ENCODE data around the gene CCDC185.

The CCDC185 gene

DNA sequence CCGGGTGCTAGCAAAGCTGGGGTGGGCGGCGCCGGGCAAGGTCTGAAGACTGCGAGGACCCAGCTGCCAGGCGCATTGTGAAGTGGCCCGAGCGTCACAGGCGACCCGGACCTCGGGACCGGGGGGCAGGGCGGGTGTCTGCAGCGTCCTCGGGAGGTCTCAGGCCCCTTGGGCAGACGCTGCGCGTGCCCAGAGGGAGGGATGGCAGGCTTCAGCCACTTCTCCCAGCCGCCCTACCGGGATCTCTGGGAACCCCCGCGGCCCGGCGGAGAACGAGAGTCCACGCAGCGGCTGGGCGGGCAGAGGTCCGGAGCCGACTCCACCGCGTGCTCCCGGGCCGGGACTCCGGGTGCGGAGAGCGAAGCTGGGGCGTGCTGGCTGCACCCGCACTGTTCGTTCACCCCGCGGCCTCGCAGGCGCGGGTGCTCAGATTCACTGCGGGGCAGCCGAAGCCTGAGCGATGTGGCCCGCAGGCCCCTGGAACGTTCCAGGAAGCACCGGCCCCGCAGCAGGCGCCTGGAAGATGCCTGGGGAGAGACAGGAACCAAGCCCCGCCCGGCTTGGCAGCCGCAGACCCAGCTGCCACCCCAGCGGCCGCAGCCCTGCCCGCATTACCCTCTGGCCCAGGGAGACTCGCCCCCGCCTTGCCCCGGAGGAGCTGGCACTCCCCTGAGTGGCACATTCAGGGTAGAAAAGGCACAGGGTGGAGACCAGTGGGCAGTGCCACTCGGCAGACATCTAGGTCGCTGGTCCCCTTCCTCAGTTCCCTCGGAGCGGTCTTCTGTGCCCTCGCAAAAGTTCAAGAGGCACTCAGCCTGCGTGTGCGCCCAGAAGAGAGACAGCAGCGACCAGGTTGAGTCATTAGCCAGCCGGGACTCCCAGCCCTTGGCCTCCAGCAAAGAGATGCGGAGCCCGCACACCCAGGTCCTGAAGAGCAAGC, at the start of gene CCDC185:
CCDC185 (plus strand) TSS at position 141 of the 940 bp plus-strand sequence; CDS start at position 202, 61 bp downstream.
- no peak for DNase-seq (ENCODE audit: extremely low read depth in 1 of 2, low read depth in 1 of 2)

DNA sequence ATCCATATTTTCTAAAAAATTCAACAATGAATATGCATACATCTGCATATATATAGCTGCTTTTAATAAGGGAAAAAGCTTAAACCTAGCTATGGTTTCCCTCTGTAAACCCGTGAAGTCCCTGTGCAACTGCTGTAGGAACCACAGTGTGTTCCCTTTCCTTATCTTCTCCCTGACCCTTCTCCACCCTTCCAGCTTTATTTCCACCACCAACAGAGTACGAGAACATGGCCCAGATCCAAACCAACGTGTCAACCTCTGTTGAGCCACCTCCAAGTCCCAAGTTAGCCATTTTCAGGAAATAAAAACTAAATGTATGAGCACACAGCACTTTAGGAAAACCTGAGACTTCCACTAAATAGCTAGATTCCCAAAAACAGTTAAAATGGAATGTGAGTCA, 49.5 kb upstream of the CCDC185 start:
- DNase-seq (ENCODE audit: extremely low read depth in 1 of 2, low read depth in 1 of 2) = no peak

DNA sequence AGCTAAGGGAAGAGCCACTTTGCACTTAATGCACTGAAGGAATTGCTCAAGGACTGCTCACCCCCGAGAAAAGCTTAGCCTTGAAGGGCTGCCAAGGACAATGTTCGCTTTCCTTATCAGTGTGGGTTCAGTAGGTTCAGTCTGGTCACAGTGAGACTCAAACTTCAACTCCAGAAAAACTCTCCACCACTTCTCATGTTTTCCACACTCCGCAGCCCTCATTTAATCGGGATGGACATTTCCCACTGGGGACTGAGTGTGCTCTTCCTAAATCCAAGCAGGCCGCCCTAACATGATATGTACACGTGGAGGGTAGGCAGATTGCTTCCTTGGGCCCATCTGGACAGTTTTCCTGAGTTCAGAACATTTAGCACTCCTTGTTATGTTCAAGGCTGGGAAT, 48.7 kb upstream of the CCDC185 start:
- no peak for DNase-seq (ENCODE audit: extremely low read depth in 1 of 2, low read depth in 1 of 2)

DNA sequence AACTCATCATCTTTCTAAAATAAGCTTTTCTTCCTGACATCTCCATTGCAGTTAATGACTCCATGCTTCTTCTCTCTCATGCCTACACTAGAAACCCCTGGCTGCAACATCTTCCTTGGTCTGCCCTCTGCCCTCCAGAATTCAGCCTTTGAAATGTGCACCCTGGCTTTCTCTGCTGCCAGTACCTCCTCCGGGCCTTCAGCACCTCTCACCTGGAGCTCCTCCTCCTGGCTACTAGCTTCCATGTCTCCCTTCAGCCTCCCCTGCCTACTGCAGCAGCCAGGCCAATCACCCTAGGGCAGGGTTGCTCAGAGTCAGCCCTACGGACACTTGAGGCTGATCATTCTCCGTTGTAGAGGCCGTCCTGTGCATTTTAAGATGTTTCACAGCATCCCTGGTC, 47.5 kb upstream of the CCDC185 start:
- no peak for DNase-seq (ENCODE audit: extremely low read depth in 1 of 2, low read depth in 1 of 2)

DNA sequence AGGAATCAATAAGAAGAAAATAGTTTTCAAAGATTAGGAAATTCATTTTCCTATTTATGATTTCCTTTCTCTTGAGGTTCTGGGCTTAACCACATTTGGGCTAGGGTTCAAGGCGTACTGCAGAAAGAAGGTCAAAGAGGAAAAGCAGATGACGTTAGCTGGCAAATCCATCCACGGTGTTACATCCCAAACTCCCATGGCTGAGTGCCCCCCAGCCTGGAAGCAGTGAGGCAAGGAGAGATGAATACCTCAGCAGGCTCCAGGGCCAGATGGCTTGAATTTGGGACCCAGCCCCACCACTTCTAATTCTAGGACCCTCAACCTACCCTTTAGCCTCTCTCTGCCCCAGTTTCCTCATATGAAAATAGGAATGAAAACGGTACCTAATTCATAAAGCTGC, 46.9 kb upstream of the CCDC185 start:
- DNase-seq (ENCODE audit: extremely low read depth in 1 of 2, low read depth in 1 of 2) = no peak

DNA sequence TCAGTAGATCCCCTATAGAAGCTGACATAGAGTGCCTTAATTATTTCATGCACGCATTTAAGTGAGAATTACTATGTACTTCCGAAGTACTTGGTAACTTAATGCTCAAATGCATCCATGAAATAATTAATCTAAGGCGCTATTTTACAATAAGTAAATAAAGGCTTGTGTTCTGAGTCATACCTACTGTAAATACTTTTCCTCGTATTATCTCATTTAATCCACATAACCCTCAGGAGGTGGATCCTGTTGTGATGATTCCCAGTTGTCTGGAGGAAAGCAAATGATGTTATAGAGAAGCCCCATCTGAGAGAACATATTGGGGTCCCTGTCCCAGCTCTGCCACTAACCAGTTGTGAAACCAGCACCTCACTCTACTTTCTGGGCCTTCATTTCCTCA, 45.6 kb upstream of the CCDC185 start:
- DNase-seq (ENCODE audit: extremely low read depth in 1 of 2, low read depth in 1 of 2) = no peak

DNA sequence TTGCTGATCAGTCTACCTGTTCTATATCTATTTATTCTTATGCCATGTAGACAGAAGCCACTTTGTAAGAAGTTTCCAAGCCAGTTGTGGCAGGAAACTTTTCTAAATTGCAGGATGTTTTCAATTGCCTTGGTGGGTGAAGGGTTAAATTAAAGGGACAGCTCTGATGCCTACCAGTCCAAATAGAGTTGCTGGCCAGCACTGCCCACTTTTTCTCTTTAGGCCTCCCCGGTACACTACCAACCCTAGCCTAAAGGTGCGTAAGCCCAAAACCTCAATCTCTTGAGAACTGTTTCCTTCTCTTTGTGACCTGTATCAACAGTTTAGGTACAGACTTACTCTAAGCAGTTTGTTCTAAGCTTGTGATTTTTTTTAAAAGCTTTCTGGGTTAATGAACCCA, 44.8 kb upstream of the CCDC185 start:
- DNase-seq (ENCODE audit: extremely low read depth in 1 of 2, low read depth in 1 of 2) = no peak

DNA sequence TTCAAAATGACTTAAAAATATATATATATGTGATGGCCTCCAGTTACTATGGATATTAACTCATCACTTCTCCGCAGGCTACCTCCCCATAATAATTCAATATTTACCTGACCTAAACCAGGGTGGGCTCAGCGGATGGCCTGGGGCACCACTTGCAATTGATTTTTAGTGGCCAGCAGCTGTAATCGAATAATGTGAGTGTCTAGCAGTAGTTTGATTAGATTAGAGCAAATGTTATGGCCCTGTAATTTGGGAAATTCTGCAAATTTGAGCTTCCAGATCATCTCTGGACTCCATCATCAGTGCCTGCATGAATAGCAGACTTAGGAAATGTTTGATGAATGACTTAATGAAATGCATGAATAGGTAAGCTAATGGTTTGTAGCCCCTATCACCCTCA, 44.0 kb upstream of the CCDC185 start:
- DNase-seq (ENCODE audit: extremely low read depth in 1 of 2, low read depth in 1 of 2) = no peak

DNA sequence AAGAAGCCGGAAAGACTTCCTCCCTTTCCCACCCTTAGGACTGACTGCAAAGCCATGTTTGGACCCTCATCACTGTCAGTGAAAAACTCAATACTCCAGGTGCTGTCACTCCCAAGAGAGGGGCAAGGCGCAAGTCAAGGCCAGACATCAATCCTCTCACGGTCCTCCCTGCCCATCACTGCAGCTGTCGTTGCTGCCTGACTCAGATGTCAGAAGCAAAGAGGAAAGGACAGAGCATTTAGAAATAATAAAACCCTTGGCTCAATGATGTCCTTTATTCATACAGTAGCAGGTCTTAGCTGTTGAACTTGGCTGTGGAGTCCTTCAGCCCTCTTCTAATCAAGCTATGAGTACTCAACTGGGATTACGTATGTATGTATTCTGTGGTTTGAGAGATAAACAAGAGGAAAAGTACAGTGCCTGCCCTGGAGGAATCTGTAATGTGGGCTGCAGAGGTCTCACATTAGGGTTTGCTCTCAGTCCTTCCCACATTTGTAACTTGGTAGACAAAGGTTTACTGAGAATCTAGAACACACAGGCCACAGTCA, 42.8 kb upstream of the CCDC185 start:
- no peak for DNase-seq (ENCODE audit: extremely low read depth in 1 of 2, low read depth in 1 of 2)

DNA sequence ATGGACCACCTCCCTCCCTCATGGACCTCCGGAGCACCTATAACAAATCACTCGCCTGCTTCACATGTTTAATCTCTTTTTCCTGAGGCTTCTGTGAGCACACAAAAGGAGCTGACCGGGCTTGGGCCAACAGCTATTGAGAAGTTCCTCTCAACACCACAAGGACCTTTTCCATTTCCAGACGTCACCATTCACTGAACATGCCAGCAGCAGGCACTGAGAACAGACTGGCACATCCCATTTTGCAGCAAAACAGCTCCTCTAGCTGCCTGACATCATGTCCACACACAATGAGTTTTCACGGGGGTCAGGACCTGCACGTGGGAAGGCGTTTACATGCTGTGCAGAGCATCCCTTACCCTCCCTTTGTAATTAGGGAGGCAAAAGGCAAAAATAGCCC, 40.3 kb upstream of the CCDC185 start:
- no peak for DNase-seq (ENCODE audit: extremely low read depth in 1 of 2, low read depth in 1 of 2)

DNA sequence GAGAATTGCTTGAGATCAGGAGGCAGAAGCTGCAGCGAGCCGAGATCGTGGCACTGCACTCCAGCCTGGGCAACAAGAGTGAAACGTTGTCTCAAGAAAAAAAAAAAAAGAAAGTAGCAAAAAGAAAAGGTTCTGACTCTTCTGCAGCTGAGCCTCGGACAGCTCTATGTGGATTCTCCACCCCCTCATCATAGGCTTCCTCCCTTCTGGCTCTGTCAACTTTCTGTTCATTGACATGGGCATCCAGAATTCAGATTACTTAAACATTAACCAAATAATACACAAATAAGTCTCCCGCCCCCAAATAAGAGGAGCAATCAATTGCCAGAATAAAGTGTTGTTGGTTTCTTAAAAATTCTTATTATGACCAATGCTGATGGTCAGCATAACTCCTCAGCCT, 39.3 kb upstream of the CCDC185 start:
- DNase-seq (ENCODE audit: extremely low read depth in 1 of 2, low read depth in 1 of 2) = no peak

DNA sequence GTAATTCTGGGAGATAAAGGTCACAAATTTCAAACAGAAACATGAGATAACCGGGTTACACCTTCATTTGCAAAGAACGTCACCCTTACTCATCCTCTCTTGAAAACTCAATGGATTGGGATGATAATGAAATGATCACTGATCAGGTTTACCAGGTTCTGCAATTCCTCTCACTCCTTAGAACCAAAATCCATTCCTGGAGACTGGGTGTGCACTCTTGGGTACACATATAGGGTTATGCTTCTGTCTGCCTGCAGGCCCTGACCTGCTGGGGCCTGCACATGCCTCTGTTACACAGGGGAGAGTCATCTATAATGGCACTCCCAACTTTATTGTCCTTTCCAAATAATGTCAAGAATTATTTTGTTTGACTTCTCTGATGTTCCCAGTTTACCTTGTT, 37.5 kb upstream of the CCDC185 start:
- DNase-seq (ENCODE audit: extremely low read depth in 1 of 2, low read depth in 1 of 2) = no peak

DNA sequence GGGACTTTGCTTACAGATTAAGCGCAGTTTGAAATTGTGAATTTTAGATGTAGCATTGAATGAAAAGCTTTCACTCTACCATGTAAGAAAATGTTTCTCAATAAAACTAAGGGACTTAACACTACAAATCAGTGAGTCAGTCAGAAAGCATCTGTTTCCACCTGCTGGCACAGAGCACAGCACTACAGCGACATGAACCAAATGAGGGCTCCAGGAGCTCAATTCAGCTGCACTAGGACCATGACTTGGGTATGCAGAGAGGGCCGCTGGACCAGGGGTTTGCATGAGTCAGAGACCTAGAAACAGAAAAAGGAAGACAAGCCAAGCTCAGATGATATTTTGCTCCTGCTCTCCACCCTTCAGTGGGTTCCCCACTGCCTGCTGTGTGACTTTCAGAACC, 34.4 kb upstream of the CCDC185 start:
- no peak for DNase-seq (ENCODE audit: extremely low read depth in 1 of 2, low read depth in 1 of 2)

DNA sequence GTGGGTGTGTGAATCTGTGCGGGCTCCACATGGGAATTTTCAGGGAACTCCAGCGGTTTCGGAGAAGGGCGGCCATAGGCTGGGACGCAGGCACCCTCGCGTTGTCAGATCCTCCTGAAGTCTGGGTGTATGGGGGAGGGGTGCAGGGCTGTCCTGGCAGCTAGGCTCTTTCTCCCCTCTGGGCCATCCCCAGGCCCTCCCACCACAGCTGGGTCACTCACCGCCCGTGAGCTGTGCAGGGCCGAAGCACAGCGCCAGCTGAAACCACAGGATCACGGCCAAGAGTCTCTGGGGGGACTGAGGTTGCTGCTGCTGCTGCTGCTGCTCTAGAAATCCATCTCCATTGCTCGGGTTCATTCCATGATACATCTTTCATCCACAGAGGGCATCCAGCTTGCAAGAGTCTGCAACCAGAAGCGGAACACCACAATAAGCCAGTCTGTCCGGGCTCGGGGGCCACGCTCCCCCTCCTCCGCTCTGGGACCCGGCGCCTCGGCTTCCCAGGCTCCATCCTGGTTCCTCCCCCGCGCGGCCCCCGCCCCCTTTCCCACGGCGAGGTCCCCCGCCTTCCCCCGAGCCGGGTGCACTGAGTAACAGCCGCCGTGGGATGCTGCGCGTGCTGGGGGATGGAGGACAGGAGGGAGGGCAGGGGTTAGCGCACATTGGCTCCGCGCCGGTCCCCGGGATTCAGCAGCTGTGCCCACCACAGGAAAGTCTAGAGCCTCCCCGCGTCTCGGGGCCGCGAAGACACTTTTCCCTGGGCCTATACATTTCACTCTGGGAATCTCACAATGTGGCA, 30.0 kb upstream of the CCDC185 start:
- peak in 1 of 2 donors; percentile 9 for DNase-seq (ENCODE audit: extremely low read depth in 1 of 2, low read depth in 1 of 2)

DNA sequence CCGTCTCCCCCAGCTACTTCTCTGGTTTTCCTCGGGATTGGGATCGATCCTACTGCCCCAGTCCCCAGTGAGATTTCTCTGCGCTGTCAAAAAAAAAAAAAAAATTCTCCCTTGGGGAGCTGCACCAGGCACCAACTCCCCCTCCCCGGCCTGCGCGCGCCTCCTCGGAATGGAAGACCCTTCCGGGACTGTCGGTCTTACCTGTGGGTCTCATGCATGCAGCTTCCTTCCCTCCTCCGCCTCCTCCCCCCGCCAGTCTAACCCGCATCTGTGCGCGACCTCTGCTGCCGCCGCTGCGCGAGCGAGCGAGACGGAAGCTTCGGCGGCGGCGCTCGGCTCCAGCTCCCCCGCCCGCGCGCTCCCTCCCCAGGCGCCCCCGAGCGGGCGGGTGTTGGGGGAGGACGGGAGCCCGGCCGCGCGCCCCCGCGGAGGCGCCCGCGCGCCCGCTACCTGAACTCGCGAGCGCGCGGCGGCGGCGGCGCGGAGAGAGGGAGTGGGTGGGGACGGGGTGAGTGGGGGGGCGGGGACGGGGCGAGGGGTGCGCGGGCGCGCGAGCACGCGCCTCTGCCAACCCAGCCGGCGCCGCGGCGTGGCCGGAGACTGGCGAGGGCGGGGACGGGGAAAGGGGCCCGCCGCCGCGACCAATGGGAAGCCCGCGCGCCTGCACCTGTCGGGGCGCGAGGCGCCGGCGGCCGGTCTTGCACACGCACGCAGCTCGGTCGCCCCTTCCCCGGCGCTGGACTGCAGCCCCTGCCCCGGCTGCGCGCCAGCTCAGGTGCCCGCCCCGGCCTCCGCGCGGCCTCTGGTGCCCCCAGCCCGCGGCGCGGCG, 29.1 kb upstream of the CCDC185 start, which contains the start of gene SUSD4:
SUSD4 (minus strand) TSS at position 321 of the 829 bp plus-strand sequence. CDS start 751 bp downstream, outside the sequence.
- DNase-seq (ENCODE audit: extremely low read depth in 1 of 2, low read depth in 1 of 2) = peak in 1 of 2 donors; percentile 60

DNA sequence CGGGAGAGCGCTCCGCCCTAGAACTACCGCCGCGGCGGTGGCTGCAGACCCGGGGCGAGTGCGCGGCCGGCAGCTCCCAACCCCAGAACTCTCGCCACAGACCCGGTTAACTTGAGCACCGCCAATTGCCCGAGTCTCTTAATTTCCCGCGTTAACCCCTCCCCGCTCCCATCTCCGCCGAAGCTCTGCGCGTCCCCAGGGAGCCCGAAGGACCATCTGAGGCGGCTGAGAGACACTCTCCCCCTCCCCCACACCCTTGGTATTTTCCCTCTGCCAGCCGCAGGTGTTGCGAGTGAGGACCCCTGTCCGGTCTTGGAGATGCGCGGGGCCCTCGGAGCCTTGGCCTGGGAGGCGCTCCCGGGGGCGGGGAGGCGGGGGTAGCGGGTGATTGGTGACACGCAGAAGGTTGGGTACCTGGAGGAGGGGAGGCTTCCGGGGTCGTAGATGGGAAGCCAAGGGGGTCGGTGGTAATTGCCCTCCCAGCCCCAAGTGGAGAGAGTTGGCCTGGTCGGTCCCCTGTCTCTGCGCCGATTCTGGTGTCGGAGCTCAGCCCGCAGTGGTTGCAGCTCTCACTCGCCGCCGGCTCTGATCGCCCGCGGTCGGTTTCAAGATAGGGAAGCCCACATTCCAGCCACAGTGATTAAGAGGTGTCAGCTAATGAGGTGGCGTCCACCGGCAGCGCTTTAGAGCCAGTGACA, 28.4 kb upstream of the CCDC185 start:
- peak in 1 of 2 donors; percentile 1 for DNase-seq (ENCODE audit: extremely low read depth in 1 of 2, low read depth in 1 of 2)

DNA sequence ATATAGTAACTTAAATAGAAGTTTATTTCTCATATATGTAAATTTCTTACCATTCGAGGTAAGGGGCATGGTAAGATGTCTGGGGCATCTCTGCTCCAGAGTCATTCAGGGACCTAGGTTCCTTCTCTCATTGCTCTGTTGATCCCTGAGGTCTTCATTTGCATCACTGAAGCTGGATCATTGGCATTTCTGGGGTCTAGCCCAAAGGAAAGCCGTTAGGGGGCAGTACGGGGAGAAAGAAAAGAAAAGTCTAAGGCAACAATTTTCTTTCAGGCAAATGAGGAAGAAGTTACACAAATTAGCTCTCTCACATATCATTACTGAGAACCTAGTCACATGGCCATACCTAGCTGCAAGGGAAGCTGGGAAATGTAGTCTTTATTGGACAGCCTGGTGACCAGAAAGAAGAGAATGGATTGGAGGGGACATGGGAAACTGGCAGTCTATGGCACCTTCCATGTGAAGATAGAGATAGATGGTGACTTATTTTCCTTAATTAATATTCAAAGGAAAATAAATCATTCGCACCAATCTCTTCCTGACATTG, 19.1 kb upstream of the CCDC185 start:
- DNase-seq (ENCODE audit: extremely low read depth in 1 of 2, low read depth in 1 of 2) = no peak

DNA sequence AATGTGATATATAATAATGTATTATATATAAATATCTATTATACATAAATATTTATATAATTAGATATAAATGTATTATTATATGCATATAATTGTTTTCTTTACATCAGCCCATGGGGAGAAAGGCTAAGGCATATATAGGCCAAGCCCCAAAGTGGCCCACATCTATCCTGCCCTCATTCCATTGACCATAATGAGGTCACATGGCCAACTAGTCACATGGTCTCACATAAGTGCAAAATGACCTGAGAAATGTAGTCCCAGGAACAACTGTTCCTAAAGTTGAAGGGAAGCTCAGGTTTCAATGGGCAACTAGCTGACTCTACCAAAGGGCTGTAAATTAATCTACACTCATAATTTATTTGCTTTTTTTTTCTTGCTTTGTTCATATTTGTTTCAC, 14.5 kb upstream of the CCDC185 start:
- DNase-seq (ENCODE audit: extremely low read depth in 1 of 2, low read depth in 1 of 2) = no peak

DNA sequence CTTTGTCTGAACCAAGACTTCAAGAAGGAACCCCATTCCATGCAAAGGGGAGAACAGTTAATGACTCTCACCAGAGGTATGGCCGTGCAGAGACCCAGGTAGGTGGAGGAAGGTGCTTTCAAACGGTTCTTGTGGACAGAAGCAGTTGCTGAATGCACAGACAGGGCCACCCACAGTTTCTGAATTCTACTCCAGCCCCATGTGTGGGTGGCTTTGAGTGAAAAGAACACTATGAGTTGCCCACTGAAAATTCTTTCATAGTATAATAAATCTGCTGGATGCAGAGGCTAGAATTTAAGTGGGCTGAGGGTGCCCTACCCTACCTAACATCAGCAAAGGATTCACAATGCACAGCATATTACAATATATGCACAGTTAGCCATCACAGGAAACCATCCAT, 7.2 kb upstream of the CCDC185 start:
- no peak for DNase-seq (ENCODE audit: extremely low read depth in 1 of 2, low read depth in 1 of 2)

DNA sequence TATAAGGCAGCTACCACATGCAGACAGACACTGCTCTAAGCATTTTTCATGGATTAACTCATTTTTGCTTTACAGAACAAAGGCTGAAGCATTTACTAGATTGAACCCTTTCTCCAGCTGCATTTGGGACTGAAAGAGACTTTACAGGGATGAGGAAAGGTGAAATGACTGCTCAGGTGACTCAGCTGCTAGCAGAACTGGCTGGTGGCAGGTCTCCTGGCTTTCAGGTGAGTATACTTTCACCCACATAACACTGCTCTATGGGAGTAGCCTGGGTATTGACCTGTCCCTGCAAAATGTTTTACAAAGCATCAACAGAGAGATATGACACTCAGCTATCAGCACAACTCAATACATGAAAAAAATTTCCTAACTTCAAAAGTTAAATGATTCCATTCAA, 2.6 kb upstream of the CCDC185 start:
- DNase-seq (ENCODE audit: extremely low read depth in 1 of 2, low read depth in 1 of 2) = no peak
